Stimulated activated CD4-positive, alpha-beta T cell treated with anti-CD3 and anti-CD28 coated beads, Interleukin-15, amount 100 ng/mL, for 1 hour (primary cell): Measurements from ENCODE around the gene PHF1.

ENCODE experiments used
- DNase-seq, 2 donors: peaks; one replicate each; pipeline ENCODE4 v3.0.0-alpha.2; 2020; ENCODE audit warnings: low read depth in 1 of 2, low spot score in 1 of 2

Gene PHF1

DNA sequence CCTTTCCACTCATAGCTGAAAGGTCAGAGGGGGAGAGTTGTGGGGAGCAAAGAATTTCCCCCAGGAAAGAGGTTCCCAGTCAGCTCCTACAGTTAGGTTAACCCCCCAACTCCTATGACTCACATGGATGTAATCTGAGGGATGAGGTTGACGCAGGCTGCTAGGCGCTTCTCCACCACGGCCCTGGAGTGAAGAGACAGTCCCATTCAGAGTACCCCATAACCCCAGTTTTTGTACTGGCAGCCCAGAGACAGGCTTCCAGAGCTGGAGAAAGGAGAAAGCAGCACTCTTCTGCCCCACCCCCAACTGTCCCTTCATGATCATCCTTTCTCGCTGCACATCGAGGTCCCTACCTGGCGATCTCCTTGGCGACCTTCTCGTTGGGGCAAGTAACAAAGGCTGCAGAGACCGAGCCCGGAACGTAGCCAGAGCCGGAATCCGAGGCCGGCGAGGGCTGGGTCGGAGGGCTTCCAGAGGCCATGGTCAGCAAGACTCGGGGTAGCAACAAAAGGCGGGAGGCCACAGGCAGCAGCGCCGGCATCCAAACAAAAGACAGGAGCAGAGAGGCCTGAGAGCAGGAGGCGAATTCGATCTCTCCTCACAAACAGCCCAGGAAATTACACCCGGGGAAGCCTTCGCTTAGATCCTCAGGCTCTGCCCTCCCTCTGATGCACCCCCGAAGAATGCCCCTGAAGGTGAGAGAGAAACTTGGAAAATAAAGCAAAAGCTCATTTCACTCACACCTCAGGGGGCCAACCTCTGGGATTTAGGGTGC is 6.5 kb downstream of the PHF1 start:
- no peak for DNase-seq

- DNase-seq = peak; percentile 93 to 99
Observed at GRCh38 chr6:33417903-33418689, 7.3 kb downstream of the PHF1 start, which contains the start of gene CUTA. Gene CUTA (minus strand): TSS chr6:33418107. CDS start chr6:33418000, 107 bp downstream.

GRCh38 chr6:33418690-33419291 is 8.0 kb downstream of the PHF1 start:
- DNase-seq = no peak

DNA sequence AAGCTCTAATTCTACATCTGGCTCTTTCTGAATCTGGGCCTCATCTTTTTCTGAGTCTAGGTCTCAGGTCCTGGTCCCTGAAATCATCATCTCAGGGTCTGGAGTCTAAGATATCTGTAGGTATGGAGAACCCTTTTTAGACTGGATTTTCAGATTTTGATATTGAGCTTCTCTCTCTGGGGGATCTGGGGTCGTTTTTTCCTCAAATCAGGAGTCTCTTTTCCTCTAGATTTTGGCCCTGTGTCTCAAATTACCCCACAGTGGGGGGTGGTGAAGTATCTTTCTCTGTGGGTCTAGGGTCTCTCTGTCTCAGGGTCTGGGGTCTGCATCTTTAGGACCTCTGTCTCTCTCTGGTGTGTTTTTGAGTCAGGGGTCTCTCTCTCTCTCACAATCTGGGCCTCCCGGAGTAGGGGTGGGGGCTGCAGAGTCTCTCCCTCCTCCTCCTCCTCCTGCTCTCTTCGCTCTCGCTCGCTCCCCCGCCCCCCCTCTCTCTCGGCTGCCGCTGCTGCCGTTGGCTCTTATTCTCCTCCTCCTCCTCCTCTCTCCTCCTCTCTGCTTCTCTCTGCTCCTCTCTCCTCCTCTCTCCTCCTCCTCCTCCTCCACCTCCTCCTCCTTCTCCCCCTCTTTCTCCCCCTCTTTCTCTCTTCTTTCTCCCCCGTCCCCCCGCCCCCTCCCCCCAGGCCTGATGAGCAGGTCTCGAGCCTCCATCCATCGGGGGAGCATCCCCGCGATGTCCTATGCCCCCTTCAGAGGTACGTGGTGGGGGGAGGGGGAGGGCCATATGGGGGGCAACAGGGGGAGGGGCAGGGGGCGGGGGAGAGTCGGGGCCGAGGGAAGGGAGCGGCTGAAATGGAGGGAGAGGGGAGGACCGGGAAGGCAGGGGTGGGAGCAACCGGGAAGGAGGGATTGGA is 9.0 kb downstream of the PHF1 start, which contains the start of gene SYNGAP1:
SYNGAP1 (plus strand) TSS at position 486 of the 911 bp plus-strand sequence; CDS start at position 686, 200 bp downstream.
- DNase-seq = peak in 1 of 2 donors; percentile 35

GRCh38 chr6:33420491-33421343 is 9.9 kb downstream of the PHF1 start:
- no peak for DNase-seq

GRCh38 chr6:33421344-33421643 is 10.5 kb downstream of the PHF1 start:
- DNase-seq = no peak

DNA sequence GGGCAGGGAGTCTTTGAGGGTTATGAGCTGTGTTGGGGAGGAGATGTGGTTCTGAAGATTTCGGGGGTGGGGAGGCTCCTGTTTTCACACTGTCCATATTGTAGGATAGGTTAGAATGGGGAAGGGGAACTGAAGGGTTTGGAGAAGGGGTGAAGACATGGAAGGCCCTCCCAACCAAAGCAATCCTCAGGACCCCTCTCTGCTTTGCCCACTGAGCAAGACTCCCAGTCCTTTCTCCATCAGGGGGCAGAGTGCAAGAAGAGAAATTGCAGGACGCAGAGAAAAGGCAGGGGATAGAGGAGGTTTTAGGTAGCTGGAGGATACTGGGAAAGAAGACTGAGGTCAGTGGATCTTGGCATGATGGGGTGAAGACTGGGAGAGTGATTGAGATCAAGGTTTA is 13.0 kb downstream of the PHF1 start:
- DNase-seq = no peak

- no peak for DNase-seq
Observed at GRCh38 chr6:33424855-33425667, 14.2 kb downstream of the PHF1 start.

DNA sequence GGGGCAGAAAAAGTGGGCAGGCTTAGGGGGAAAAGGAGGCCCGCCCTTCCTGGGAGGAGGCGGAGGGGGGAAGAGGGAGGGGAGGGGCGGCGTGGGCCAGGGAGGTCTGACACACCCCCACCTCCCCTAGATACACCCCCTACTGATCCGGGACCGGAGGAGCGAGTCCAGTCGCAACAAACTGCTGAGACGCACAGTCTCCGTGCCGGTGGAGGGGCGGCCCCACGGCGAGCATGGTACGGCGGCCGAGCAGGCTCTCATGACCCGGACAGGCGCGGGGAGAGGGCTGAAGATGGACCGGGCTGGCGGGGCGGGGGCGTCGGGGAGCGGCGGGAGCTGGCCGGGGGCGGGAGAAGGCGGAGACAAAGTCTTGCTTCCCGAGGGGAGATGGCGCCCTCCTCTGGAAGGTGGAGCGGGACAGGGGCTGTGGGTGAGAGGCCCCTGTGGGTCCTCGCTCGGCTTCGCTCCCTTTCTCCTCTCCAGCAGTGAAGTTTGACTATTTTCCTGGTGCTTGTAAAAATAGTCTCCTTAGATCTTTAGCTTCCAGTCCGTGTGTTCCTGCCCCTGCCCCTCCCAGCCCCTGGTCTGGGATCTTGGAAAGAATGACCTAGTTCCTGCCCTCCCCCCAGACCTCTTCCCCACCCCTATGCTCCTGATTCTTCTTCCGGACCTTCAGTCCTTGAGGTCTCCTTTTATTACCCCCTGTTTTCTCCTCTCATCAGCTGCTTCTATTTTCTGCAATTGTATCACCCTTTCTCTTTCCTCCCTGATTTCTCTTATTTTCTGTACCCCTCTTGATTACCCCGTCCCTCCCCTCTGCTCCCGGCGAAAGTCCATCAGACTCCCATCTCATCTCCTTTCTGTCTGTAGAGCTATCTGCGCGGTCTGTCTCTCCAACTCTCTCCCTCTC is 15.1 kb downstream of the PHF1 start:
- peak; percentile 61 to 63 for DNase-seq

DNA sequence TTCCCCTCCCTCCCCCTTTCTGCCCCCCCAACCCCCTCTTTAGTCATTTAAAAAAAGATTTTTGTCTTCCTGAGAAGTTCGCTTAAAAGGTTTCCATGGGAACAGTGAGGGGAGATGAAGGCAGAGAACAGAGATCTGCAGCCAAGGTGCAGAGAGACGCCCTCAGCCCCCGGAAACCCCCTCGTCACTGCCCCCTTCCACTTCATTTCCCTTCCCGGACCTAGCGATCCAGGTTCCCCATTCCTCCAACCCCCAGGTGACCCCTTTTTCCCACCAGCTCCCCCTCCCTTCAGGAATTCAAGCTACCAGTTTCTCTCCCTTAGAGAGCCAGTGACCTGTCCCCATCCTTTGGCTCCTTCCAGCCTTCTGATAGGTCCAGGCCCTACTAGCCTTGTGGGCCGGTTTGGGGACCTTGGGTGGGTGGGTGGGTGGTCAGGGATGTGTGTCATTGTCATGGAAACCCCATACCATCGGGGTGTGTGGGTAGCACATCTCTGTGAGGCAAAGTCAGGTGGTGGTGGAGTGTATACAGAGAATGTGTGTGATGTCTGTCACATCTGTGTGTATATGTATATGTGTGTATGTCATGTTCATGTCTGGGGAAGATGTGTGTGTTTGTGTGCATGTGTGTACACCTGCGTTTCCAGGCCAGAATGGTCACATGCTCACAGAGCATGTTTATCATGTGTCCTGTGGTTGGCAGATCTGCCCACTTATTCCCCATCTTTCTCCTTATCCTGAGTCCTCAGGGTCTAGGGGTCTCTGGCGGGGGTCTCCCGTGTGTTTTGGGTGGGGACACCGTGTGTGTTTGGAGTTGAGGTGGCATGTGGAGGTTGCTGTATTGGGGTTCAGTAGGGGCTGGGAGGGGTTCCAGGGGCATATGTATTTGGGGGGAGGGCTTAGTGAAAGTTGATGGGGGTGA is 16.0 kb downstream of the PHF1 start:
- no peak for DNase-seq

- DNase-seq = peak; percentile 37 to 54
Observed at GRCh38 chr6:33427585-33428223, 16.9 kb downstream of the PHF1 start.

DNA sequence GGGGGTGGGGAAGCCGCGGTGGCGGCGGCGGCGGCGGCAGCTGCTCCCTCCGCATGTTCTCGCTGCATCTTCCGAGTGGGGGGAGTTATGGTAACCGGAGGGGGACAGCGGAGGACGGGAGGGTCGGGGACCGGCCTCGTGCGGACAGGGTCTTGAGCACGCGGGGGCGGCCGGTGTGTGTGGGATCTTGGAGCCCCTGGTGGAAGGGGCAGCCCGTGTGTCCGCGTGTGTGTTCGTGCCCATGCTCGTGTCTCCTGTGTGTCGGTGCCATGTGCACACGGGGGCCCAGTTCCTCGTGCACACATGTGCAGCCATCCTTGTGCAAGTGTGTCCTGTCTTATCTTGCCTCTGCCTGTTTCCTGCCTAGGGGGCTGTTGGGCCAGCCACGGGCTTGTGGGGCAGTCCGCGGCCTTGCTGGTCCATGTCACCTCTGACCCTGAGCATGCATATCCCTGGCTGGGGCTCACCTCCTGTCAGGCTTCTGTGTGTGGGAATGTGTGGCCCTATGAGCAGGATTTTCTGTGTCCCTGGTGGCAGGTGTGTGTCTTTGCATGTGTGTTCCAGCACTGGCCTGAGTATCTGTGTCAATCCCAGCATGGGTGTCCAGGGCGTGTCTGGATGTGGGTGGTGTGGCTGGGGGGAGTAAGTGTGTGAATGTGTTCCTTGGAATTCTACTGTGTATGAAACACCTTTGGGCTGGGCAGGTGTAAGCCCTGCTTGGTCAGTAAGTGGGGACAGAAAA is 17.6 kb downstream of the PHF1 start:
- DNase-seq = no peak

GRCh38 chr6:33428966-33429749 is 18.3 kb downstream of the PHF1 start:
- no peak for DNase-seq

GRCh38 chr6:33429750-33430052 is 18.9 kb downstream of the PHF1 start:
- no peak for DNase-seq

DNA sequence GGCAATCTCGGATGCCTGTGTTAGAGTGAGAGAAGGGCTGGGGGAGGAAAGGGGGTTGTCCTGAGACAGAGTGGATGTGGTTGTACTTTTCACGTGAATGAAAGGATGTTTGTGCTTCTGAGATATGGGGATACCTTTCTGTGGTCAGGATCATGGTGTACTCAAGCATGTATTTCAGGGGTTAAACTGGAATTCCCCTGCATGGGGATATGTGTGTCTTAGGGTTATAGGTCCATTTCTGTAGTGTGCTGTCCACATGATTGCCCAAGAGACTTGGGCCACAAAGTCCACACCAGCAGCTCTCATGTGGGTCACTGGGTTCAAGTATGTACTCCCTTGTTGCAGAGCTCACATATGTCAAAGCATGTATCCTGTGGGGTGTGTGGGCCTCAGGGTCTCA is 19.5 kb downstream of the PHF1 start:
- no peak for DNase-seq
